KMS-11 (cell line): ENCODE results near the gene OSBPL9.

ENCODE experiments used
- H2AFZ ChIP-seq: fragments of 200-600 bp; sonication (generic); 2 replicates; pipeline ENCODE4 v1.6.1; 2016; ENCODE audit warnings: antibody characterized with exemption, mixed run types, low read depth
- H3K27ac ChIP-seq: fragments of 200-600 bp; sonication (generic); 2 replicates; pipeline ENCODE4 v1.6.1; 2016; ENCODE audit warnings: mild to moderate bottlenecking, mixed run types
- H3K27me3 ChIP-seq: fragments of 200-600 bp; sonication (generic); 2 replicates; pipeline ENCODE4 v1.6.1; 2017; ENCODE audit warnings: mild to moderate bottlenecking, low read depth, mixed run types, moderate library complexity; ENCODE audit not compliant: insufficient read depth
- H3K36me3 ChIP-seq: fragments of 200-600 bp; sonication (generic); 2 replicates; pipeline ENCODE4 v1.6.1; 2017; ENCODE audit warnings: mild to moderate bottlenecking, mixed run types; ENCODE audit not compliant: insufficient read depth
- H3K4me1 ChIP-seq: fragments of 200-600 bp; sonication (generic); 2 replicates; pipeline ENCODE4 v1.6.1; 2016; ENCODE audit warnings: mild to moderate bottlenecking, low read depth, mixed run types; ENCODE audit not compliant: poor library complexity, severe bottlenecking
- H3K4me2 ChIP-seq: fragments of 200-600 bp; sonication (generic); 2 replicates; pipeline ENCODE4 v1.7.0; 2016; ENCODE audit warnings: mild to moderate bottlenecking, mixed run types
- H3K4me3 ChIP-seq: fragments of 200-600 bp; sonication (generic); IDR thresholded peaks from 2 replicates; pipeline ENCODE4 v1.6.1; 2017; ENCODE audit warnings: low read depth, low read length, mixed read lengths; ENCODE audit not compliant: insufficient read depth
- H3K79me2 ChIP-seq: fragments of 200-600 bp; sonication (generic); 2 replicates; pipeline ENCODE4 v1.6.1; 2016; ENCODE audit warnings: low read depth, mixed run types; ENCODE audit not compliant: insufficient read depth
- H3K9ac ChIP-seq: fragments of 200-600 bp; sonication (generic); 2 replicates; pipeline ENCODE4 v1.6.1; 2016; ENCODE audit warnings: mild to moderate bottlenecking, mixed run types
- H4K20me1 ChIP-seq: fragments of 200-600 bp; sonication (generic); 2 replicates; pipeline ENCODE4 v1.6.1; 2016; ENCODE audit warnings: mild to moderate bottlenecking, mixed run types; ENCODE audit not compliant: insufficient read depth
- TF ChIP-seq, protein P1 (sequence below): fragments of 200-600 bp; sonication (generic); conservative IDR thresholded peaks from 2 replicates; pipeline ENCODE4 v1.6.1; 2017; ENCODE audit warnings: low read depth, mild to moderate bottlenecking, antibody characterized with exemption, low read length, moderate library complexity, mixed read lengths

The OSBPL9 gene

DNA sequence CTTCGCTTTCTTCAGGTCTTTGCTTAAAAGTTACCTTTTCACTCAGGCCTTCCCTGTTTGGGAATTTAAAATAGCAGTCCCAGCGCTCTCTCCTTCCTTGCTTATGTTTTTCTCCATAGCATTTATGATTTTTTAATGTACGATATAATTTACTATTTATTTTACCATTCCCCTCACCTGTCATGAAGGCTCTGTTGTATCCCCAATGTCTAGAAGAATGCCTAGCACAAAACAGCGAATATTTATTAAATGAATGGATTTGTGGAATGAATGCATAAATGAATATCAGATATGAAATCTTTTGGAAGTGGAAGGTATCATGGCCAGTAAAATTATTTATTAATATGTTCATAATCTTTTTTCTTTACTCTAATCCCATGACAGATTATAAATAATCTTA is 402 bp upstream of the OSBPL9 start:
- H3K36me3 ChIP-seq: no peaks in the 10 kb centered on the region
- no peaks in the 10 kb centered on the region for H3K4me1 ChIP-seq
- no peak overlapping the region for H3K27ac ChIP-seq
- H3K27me3 ChIP-seq: no peaks in the 10 kb centered on the region
- no peak overlapping the region for H3K4me2 ChIP-seq
- no peak overlapping the region for H3K4me3 ChIP-seq
- TF ChIP-seq, protein P1, sequence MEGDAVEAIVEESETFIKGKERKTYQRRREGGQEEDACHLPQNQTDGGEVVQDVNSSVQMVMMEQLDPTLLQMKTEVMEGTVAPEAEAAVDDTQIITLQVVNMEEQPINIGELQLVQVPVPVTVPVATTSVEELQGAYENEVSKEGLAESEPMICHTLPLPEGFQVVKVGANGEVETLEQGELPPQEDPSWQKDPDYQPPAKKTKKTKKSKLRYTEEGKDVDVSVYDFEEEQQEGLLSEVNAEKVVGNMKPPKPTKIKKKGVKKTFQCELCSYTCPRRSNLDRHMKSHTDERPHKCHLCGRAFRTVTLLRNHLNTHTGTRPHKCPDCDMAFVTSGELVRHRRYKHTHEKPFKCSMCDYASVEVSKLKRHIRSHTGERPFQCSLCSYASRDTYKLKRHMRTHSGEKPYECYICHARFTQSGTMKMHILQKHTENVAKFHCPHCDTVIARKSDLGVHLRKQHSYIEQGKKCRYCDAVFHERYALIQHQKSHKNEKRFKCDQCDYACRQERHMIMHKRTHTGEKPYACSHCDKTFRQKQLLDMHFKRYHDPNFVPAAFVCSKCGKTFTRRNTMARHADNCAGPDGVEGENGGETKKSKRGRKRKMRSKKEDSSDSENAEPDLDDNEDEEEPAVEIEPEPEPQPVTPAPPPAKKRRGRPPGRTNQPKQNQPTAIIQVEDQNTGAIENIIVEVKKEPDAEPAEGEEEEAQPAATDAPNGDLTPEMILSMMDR: no peak
- H3K79me2 ChIP-seq: no peaks in the 10 kb centered on the region
- H4K20me1 ChIP-seq: no peaks in the 10 kb centered on the region
- no peak overlapping the region for H3K9ac ChIP-seq
- H2AFZ ChIP-seq: no peak overlapping the region

DNA sequence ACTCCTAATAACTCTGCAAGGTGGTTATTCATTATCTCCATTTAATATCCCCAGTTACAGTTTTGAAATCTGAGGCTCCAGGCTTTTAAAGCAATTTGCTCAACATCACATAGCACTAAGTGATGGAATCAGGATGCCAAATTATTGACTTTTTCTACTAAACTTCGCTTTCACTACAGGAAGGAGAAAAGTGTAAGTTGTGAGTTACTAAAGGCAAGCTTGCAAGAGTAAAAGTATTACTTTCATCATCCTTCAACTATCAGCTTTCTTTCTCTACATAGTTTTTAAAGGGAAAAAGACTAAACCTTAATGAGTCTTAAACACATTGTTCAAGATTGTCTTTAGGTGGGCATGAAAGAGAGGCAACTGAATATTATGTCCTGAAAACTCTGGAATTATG is 1.8 kb downstream of the OSBPL9 start:
- Histone ChIP-seq H4K20me1 (no peaks in the 10 kb centered on the region), H3K36me3 (no peaks in the 10 kb centered on the region), H2AFZ (no peak overlapping the region), H3K79me2 (no peaks in the 10 kb centered on the region), H3K9ac (no peak overlapping the region), H3K4me3 (no peak overlapping the region), H3K27ac (no peak overlapping the region), H3K4me2 (no peak overlapping the region), H3K27me3 (no peaks in the 10 kb centered on the region), H3K4me1 (no peaks in the 10 kb centered on the region)
- TF ChIP-seq, protein P1: no peak

DNA sequence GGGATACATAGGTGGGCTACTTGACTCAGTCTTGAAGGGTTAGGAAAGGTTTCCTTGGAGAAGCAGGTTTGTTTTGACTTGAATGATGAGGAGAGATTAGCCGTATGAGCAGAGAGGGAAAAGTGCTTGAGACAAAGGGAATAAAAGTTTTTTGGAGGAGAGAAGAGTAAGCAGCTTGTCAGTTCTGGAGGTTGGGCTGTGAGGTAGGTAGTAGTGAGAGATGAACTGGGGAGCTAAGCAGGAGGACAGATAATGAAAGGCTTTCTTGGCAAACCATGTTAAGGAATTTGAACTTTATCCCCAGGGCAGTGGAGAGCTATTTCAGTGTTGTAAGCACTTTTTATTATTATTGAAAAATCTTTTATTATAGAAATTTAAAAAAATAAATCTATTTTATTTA is 3.6 kb downstream of the OSBPL9 start:
- H3K79me2 ChIP-seq: no peaks in the 10 kb centered on the region
- no peaks in the 10 kb centered on the region for H3K4me1 ChIP-seq
- H3K36me3 ChIP-seq: no peaks in the 10 kb centered on the region
- H3K4me2 ChIP-seq: no peak overlapping the region
- TF ChIP-seq, protein P1: no peak
- no peaks in the 10 kb centered on the region for H3K27me3 ChIP-seq
- no peak overlapping the region for H2AFZ ChIP-seq
- no peak overlapping the region for H3K9ac ChIP-seq
- H3K27ac ChIP-seq: no peak overlapping the region
- no peak overlapping the region for H3K4me3 ChIP-seq
- no peaks in the 10 kb centered on the region for H4K20me1 ChIP-seq

DNA sequence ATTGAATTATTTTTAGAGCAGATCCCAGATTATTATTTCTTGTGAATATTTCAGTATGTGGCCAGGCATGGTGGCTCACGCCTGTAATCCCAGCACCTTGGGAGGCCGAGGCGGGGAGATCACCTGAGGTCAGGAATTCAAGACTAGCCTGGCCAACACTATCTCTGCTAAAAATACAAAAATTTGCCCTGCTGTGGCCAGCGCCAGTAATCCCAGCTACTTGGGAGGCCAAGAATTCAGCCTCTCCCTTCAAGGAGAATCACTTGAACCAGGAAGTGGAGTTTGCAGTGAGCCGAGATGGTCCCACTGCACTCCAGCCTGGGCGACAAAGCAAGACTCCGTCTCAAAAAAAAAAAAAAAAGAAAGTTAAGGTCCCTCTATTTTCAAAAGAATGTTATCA is 4.3 kb downstream of the OSBPL9 start:
- TF ChIP-seq, protein P1: no peak
- Histone ChIP-seq H3K4me3 (no peak overlapping the region), H4K20me1 (no peaks in the 10 kb centered on the region), H3K27me3 (no peaks in the 10 kb centered on the region), H2AFZ (no peak overlapping the region), H3K79me2 (no peaks in the 10 kb centered on the region), H3K4me1 (no peaks in the 10 kb centered on the region), H3K36me3 (no peaks in the 10 kb centered on the region), H3K4me2 (no peak overlapping the region), H3K9ac (no peak overlapping the region), H3K27ac (no peak overlapping the region)
